Measurements from ENCODE around the gene IRX6.

DNA sequence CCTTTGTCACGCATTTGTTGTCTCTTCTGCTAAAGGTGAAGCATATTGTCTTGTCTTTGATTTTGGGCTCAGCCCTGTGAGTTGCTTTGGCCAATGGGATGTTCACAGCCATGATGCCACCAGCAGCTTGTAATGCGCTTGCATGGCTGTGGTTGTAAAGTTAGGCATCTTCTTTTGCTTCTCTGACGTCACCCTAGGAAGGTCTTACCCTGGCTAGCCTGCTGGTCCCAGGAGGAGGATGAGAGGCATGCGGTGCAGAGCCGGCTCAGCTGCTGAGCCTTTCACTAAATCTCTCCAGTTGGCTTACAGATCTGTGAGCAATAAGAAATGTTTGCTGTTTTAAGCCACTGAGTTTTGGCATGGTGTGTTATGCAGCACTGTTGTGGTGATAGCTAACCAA is 40.8 kb downstream of the IRX6 start:
- TF ChIP-seq TAF1 (IDR thresholded peaks at IDR 0.05; ENCODE audit: low read depth, low read length) (no peak), POLR2A (IDR thresholded peaks at IDR 0.05; ENCODE audit: low read depth, low read length) (no peak), POLR2AphosphoS5 (IDR thresholded peaks at IDR 0.05; ENCODE audit: low read depth, low read length) (no peak), SPI1 (IDR thresholded peaks at IDR 0.05; ENCODE audit: low read depth, low read length) (no peak), POU2F2 (IDR thresholded peaks at IDR 0.05; ENCODE audit: low read depth, low read length) (no peak)
